Right forelimb (tissue), 1 donor: ENCODE data around the gene SCN5A.
A peak's percentile ranks its signal among the peaks of the same experiment; 100 is the strongest.

Source experiments
- DNase-seq: peaks from one replicate; pipeline ENCODE4 v3.0.0-alpha.2; 2018

SCN5A gene

DNA sequence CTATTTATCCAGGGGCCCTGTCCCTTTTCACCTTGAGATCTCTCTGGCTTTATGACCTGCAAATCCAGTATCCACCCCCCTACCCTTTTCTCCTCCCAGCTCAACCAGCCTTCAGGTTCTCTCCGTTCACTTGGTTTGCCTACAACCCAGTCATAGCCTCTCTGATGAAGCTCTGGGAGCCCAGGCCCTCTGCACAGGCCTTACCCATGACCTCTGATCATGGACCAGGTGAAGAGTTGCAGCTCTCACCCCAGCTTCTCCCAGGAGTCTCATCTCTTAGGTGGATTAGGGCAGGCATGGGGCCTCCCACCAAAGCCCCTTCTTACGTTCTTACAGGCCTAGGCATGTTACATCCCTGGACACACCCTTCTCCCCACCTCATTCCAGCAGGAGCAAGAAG lies 93.6 kb downstream of the SCN5A start:
- DNase-seq = peak; percentile 9

DNA sequence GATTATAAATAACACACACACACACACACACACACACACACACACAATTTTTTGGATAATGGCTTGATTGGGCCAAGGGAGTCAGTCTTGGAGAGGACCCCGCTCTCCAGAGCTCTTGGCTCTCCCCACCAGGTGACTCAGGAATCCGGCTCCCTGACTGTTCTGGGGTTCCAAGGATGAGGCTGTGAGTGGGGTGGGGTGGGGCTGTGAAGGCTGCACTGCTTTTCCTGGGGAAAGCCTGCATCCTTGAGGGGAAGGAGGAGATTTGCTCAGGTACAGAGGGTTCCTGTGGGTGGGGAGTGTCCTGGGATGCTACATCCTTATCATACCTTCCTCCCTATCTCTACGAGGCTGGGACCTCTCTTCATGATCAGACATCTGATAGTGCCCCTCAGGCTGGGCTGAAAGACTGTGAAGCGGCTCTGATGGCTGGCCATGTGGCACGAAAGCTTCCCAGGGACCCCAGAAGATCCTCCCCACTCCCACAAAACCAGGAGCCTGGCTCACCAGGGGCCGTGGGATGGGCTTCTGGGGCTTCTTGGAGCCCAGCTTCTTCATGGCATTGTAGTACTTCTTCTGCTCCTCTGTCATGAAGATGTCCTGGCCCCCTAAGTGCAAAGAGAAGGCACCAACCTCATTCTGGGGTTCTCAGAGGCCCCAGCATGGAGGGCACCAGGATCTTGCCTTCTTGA lies 94.2 kb downstream of the SCN5A start:
- DNase-seq = no peak

DNA sequence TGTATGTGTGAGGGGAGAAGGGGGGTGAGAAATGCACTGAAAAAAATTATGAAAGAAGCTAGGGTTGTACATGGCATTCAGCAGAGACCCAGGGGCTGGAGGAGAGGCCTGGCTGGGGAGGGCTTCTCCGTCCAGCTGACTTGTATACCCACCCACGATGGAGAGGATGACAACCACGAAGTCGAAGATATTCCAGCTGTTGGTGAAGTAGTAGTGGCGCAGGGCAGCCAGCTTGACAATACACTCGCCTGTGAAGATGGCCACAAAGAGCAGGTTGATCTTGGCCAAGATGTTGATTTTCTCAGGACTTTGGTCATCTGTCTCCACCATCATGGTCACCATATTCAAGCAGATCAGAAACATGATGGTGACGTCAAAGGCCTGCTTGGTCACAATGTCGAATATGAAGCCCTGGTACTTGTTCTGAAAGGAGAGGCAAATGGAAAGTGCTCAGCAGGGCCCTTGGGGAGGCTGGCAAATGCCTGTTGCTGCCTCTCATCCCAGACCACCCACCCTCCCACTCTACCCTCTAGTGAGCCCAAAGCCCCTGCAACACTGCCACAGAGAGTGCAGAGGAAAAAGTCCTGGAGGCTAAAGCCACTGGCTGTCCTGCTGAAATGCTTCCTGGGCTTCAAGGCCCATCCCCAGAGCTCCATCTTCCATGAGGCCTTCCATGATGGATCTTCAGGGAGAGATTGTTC lies 95.2 kb downstream of the SCN5A start:
- no peak for DNase-seq

DNA sequence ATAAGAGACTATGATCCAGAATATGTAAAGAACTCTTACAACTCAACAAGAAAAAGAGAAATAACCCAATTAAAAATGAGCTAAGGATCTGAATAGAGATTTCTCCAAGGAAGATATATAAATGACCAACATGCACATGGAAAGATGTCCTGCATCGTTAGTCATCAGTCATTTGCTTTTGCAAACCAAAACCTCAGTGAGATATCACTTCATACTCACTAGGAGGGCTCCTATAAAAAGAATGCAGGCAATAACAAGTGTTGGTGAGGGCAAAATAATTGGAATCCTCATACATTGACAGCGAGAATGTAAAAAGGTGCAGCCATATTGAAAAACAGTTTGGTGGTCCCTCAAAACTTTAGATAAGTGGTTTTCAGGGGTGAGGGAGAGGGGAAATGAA lies 96.4 kb downstream of the SCN5A start:
- no peak for DNase-seq

DNA sequence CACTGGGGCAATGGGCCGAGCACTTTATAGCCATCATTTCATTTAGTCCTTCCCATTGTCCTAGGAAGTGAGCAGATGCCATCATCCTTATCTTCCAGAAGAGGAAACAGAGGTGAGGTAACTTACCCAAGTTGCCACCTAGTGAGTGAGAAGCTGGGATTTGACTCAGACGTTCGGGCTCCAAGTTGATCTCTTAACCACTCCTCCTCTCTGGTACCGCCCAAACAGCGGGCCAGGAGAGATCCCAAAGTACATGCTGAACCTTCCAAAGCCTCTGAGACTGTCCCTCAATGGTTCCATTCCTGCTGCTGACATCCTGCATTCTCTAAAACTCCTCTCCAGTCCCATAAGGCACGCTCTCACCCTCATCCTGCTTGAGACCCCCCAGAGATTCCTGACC lies 97.1 kb downstream of the SCN5A start:
- DNase-seq = no peak

DNA sequence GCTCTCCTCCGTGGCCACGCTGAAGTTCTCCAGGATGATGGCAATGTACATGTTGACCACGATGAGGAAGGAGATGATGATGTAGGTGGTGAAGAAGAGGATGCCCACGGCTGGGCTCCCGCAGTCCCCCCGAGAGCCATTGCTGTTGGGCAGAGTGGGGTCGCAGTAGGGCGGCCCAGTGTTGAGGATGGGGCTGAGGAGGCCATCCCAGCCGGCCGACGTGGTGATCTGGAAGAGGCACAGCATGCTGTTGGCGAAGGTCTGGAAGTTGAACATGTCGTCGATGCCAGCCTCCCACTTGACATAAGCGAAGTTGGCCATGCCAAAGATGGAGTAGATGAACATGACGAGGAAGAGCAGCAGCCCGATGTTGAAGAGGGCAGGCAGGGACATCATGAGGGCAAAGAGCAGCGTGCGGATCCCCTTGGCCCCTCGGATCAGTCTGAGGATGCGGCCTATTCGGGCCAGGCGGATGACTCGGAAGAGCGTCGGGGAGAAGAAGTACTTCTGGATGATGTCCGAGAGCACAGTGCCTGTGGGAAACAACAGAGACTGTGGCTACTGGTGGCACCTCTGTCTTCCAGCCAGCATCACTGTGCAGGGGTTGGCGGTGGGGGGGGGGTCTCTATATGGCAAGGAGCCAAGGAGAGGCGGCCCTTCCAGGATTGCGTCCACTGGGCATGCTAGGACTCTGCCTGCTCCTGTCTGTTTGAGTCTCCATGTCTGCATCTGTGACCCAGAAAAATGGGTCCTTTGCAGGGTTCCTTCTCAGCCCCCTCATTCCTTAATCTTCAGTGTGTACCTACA lies 98.3 kb downstream of the SCN5A start:
- DNase-seq = no peak

DNA sequence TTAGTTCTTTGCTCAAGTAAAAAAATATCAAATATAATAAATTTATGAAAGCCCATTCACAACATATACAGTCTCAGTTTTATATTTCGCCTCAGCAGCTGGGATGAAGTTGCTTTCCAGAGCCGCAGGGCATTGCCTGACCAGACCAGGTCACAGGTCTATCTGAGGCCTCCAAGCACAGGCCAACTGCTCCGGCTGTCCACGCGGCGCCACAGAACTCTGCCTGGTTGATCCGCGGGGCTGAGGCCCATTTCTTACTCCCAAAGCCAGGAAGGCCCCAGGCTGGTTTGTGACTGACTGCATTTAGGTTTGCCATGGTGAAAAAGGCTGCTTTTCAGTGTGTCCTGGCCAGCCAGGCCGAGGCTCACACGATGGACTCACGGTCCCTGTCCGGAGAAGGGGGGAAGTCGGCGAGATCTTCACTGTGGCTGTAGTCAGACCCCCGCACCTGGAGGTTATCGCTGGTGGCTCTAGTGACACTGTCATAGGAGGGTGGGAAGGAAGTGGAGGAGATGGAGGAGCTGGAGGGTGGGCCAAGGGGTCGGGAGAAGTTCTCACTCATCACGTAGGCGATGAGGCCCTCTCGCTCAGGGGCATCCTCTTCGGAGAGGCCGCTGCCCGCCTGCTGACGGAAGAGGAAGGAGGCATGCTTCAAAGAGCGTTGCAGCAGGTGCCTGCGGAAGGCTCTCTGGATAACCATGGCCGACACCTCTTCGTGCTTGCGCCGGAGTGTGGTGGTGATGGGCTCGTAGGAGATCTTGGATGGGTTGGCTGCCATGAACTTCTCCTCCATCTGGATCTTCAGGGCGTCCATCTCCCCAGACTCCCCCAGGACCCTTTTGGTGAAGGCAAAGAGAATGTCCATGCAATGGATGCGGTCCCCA lies 99.3 kb downstream of the SCN5A start:
- no peak for DNase-seq

DNA sequence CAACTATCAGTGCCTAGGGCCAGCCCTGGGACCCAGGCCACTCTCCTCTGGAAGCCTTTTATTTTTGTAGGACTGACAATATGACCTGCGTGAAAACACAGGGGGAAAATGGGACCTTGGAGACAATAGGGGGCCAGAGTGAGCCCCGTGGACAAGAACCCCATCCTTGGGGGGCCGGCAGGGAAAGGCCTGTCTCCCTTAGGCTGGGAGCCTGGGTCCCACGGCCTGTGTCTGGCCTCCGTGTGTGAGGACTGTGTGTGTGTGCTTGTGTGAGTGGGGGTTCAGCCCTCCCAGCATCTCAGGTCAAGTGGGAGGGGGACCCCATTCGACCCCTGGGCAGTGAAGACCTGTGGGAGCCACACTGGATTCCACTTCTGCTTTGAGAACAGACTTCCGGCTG lies 100.0 kb downstream of the SCN5A start:
- no peak for DNase-seq

DNA sequence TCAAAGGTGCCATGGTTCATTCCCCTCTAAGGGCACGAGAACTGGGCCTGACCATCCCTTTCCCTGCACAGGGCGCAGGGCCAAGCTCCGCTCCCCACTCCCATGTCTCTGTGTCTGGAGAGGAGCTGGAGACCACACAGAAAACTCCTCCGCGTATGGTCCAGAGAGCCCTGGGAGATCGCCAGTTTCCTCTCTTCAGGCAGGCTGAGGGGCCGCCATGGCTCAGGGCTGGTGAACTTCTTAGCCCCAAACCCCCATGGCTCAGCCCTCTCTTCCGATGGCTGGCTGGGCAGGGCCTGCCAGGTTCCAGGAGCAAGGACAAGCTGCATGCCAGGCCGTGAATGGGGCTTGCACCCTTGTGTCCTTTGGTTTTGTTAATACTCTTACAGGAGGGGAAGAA lies 100.4 kb downstream of the SCN5A start:
- DNase-seq = no peak

DNA sequence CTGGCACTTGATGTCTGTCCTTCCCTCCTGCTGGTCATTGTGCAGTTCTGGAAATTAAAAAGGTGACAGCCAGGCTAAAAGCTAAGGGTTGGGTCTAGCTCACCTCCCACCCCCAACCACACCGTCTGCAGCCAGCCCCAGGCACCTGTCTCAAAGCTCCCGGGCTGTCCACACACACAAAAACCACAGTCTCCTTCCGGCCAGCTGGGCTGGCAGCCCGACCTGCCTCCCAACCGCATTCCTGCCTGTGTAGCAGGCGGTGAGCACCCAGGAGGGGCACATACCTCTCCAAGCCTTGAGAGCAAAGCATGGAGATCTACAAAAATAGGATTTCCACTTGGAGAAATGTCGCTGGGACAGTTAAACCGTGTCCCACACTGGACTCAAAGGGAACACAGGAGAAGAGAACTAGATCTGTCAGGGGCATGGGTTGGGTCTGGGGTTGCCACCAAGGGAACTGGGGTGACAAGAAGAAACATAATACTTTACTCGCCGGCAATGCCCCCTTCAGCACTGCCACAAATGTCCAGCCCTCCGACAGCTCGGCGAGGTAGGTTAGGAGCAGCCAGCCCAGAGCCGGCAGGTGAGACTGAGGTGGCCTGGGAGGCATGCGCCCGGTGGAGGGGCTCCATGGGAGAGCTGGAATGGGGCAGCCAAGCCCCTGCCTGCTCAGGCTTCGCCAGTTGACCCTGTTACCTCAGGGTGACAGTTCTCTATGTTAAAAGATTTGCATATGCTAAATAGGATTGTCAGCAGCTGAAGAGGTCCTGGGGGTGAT lies 101.1 kb downstream of the SCN5A start:
- DNase-seq = no peak

DNA sequence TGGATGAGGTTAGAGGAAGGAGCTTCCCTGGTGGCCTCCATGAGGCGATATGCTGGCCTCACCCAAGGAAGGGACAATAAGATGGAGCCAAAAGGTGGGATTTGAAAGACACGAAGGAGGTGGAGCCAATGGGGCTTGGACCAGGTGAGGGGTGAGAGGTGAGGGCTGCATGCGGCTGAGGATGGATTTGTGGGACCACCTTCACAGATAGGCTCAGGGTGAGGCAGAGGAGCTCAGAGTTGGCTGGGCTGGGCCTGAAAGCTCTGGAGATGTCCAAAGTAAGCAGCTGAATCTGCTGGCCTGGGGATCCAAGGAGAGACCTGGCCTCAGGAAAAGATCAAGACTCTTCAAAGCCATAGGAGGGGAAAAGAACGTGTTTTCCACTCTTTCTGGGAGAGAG lies 103.5 kb downstream of the SCN5A start:
- no peak for DNase-seq

DNA sequence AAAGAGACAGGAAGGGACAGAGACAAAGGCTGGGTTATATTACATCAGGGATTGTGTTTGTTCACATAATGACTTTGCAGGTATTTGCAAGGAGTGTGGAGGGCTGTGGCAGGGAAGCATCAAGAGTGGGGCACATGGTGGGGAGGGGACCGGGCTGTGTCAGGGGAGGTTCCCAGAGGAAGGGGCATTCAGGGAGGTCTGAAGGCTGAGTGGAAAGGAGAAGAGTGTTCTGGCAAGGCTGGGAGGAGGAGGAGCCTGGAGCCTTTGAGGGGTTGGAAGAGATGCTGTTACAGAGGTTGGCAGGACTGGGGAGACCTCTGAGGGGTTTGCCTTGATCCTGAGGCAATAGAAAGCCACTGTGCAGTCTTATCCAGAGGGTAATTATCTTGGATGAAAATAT lies 103.9 kb downstream of the SCN5A start:
- no peak for DNase-seq

DNA sequence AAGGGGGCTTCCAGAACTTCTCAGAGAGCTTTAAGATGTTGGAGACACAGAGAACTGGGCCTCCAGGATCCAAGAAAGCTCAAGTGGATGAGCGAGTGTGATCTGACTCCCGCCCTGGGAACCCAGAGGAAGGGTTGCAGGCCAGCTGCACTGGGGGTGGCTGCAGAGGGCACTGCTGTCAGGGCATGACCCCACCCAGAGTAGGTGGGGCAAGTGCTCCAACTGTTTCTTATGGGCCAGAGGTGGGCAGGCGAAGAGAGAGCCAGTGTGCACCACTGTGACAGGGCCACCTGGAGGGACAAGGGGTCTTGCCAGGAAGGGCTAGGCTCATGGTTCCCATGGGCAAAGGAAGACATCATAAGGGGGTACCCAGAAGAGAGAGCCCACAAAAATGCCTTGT lies 104.6 kb downstream of the SCN5A start:
- no peak for DNase-seq

DNA sequence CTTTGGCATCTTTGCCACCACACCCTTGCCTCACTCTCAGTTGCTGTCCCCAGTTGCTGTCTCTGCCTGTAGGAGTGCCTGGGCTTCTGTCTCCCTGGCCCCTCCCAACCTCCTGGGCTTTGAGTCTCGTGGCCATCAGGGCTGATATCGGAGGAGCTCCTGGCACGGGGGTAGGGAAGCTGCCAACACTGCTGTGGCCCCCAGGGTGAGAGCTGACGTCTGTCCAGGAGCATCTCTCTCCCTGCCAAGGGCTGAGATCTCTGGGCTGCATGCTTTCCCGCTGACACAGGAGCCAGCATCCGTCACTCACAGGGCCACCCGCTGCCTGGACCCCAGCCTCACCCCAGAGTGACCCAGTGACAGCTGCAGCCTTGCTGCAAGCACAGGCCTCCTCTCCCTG lies 105.9 kb downstream of the SCN5A start:
- DNase-seq = no peak

DNA sequence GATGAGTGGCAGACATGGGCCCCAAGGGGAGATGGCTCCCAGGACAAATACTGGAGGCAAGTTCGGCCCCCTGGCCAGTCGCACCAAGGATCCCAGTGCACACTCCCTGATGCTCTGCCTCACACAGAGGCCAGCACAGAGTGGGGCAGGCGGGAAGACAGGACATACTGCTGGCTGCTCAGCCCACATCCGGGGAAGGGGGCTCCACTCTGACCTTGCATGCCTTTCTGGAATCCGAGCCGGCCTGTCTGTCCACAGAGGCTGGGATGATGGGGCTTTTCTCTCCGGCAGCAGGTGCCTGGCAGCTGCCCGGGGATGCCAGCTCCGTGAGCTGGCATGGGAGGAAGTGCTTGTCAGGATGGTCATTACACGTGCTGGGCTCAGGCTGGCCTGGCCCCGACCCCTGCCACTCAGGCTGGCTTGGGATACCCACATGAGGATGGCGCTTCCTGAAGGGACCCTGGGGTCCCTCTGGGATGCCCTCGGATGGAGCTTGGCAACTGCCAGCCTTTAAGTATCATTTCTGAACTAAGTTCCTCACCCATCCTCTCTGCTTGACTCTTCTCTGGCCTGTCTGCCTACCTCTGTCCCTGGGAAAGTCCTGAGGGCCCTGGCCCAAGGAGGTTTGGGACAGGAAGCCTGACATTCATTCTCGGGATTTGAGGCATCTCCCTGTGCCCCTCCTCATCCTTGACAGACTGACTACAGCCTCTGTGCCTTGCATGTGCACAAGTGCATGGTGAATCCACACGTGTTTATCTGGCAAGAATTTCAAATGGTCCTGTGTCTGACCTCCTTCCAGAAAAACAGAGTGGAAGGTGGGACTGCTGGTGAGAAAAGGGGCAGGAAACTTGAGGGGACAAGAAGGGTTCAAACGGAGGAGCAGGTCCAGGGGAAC lies 106.8 kb downstream of the SCN5A start:
- DNase-seq = no peak

DNA sequence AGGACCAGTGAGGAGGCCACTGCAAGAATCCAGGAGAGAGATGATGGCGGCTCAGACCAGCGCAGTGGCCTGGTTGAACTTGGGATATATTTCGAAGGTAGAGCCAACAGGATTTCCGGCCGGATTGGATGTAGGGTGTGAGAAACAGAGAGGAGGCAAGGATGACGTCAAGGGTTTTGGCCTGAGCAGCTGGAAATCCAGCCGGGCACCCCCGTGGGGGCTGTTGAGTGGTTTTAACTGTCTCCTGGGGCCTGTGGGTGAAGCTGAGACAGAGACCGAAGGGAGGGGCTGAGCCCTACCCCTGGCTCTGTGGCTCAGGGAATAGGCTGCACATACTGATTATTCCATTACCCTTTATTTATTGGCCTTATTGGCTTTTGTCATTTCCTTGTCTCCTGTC lies 107.7 kb downstream of the SCN5A start:
- DNase-seq = no peak

DNA sequence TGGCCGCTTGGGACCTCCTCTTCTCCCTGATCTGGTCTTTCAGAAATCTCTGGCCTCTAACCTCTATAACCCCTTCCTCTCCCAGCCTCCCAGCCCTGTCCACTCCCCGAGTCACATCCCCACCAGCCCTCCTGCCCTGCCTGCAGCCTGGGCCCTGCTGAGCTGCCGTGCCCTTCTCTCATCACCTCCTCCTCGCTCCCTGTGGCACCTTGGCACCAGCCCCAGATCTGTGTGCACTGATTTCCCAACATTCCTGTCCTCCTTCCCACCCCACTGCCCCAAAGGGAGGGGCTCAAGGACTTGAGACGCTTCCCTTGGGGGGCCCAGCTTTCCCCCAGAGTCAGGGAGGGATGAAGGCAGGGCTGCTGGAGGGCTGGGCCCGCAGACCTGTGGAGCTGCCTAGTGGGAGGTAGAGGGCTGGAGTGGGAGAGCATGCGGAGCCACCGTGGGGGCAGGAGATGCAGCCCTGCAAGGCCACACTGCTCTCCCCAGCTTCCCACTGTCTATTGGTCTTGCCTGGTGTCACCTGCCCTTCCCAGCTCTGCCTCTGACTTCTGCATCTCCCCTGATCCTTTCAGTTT lies 110.6 kb downstream of the SCN5A start:
- no peak for DNase-seq

DNA sequence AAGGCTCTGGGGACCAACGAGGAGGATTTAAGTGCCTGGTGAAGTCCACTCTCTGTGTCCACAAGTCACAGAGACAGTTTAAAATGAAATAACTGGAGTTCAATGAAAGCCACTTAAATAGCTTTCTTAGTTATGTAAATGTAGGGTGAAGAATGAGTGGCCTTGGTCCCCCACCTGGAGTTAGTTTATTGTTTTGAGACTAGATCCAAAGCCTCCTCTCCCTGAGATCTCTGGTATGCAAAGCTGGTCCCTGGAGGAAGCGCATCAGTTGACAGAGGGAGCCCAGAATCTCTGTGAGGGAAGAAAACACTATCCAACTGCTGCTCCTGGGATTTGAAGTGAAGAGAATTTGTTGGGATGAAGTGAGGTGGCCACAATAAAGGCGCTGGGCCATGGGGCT lies 112.8 kb downstream of the SCN5A start:
- DNase-seq = no peak

DNA sequence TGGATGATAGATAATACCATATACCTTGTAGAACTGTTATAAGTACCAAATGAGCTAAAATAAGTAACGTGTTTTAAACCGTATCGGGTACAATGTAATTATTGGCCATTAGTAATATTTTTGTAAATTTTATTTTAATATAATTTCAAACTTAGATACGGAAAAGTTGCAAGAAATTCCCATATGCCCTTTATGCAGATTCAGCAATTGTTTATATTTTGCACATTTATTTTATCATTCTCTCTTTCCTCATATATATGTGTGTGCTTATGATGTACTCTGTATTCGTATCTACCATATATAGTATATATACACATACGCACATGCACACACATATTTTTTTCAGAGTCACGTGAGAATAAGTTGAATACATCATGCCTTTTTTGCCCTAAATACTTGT lies 114.9 kb downstream of the SCN5A start:
- DNase-seq = no peak

DNA sequence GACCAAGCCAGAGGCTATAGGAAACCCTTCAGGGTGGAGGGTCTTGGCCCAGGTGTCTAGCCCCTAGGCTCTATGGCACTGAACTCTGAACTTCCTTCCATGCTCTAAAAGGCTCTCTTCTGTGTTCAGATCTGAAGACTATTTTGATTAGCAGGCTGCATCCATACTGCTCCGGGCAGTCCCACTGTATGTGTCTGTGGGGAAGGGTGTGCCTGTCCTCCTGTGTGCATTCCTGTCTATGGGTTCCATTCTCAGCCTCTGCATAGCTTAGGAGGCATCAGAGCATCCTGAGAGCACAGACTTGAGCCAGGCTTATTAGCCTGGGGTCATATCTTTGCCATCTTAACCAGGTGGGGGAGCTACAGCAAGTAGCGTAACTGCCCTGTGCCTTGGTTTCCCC lies 115.3 kb downstream of the SCN5A start:
- no peak for DNase-seq
